Testis (tissue), 3 donors: ENCODE results near the gene RPL29. TPM values are rescaled to one million over a fixed set of nuclear protein-coding genes. Genes with fewer than 3 reads are reported as not detected.
A peak's percentile ranks its signal among the peaks of the same experiment; 100 is the strongest.

Experiments used
- DNase-seq: peaks from one replicate; pipeline ENCODE4 v3.0.0-alpha.2; 2019
- H3K27ac ChIP-seq, 2 donors: fragments of 200-600 bp; sonication (generic); one replicate each; pipeline ENCODE4 v1.5.1; 2019
- H3K27me3 ChIP-seq: fragments of 200-600 bp; sonication (generic); one replicate; pipeline ENCODE4 v1.5.1; 2019
- H3K36me3 ChIP-seq: fragments of 200-600 bp; sonication (generic); one replicate; pipeline ENCODE4 v1.5.1; 2017; ENCODE audit warnings: low read depth; ENCODE audit errors: missing control alignments
- H3K4me1 ChIP-seq: fragments of 200-600 bp; sonication (generic); one replicate; pipeline ENCODE4 v1.5.1; 2019
- H3K4me3 ChIP-seq, 2 donors: fragments of 200-600 bp; sonication (generic); one replicate each; pipeline ENCODE4 v1.5.1; 2017 to 2019
- H3K9me3 ChIP-seq: fragments of 200-600 bp; sonication (generic); one replicate; pipeline ENCODE4 v1.5.1; 2017
- CTCF ChIP-seq, 3 experiments: fragments of 450-650 bp in 2 of 3; fragments of 200-600 bp in 1 of 3; sonication (generic) in 1 of 3; IDR thresholded peaks; one replicate each; pipeline ENCODE4 v1.5.1; 2016 to 2019; ENCODE audit warnings: antibody characterized with exemption in 3 of 3, mild to moderate bottlenecking in 2 of 3, moderate library complexity in 1 of 3
- POLR2A ChIP-seq: fragments of 450-650 bp; IDR thresholded peaks from one replicate; pipeline ENCODE4 v1.6.1; 2017; ENCODE audit warnings: antibody characterized with exemption, mild to moderate bottlenecking, moderate library complexity
- WGBS, 2 donors: methylation state at CpG; one replicate each; pipeline ENCODE4 v1.1.5; 2018; 5-methylcytosine and 5-hydroxymethylcytosine counted together
- intact Hi-C: fragments of 100-400 bp; cut with DNase I; formaldehyde crosslinking; loops from one replicate; pipeline ENCODE4 v1.15.1; 2023; ENCODE audit warnings: low total_unique reads
- polyA plus RNA-seq: library from polyadenylated mRNA; stranded (reverse); fragments of 350-450 nt; fragmentation: Illumina TruSeq; extraction: RNeasy Lipid Tissue Mini Kit (QIAGEN cat#74804); gene quantifications from one replicate; pipeline ENCODE4 v1.2.3, GENCODE V29; 2014; ENCODE audit warnings: low read depth, low replicate concordance; ENCODE audit not compliant: insufficient read depth
- total RNA-seq, 2 donors: library from RNA; depleted of rRNA; stranded (reverse); fragments of >200 nt; gene quantifications; one replicate each; pipeline ENCODE4 v1.2.3, GENCODE V29; 2016

RPL29 gene
- total and polyA plus RNA-seq, 3 donors from 2014 or later: 491 to 999 (median 965) TPM

GRCh38 chr3:52005571-52005986 is 9.9 kb upstream of the RPL29 start:
- Histone ChIP-seq H3K4me1 (peaks cover 39% of the 10 kb centered on the region), H3K27me3 (no peaks in the 10 kb centered on the region), H3K4me3 (no peak overlapping the region), H3K36me3 (no peaks in the 10 kb centered on the region), H3K9me3 (no peaks in the 10 kb centered on the region), H3K27ac (peak overlapping the region; percentile 10 to 24)
- 6 to 23% methylated on average over 8 to 15 of the region's 15 CpGs for WGBS, 2 donors
- DNase-seq: peak; percentile 90
- intact Hi-C loops: loop anchor here (10.0 kb wide), 1 partner anchor 49 kb away; the partner anchor contains the start of gene DUSP7
- no peak for TF ChIP-seq POLR2A
- TF ChIP-seq CTCF (IDR thresholded peaks at IDR 0.05): peak in 1 of 3 experiments; percentile 6

- Histone ChIP-seq H3K27me3 (no peaks in the 10 kb centered on the region), H3K4me1 (peaks cover 39% of the 10 kb centered on the region), H3K9me3 (no peaks in the 10 kb centered on the region), H3K36me3 (no peaks in the 10 kb centered on the region), H3K4me3 (no peak overlapping the region), H3K27ac (peak overlapping the region; percentile 10 to 24)
- DNase-seq: no peak
- WGBS, 2 donors: 60 to 75% methylated on average over 3 to 4 of the region's 4 CpGs
- TF ChIP-seq CTCF (IDR thresholded peaks at IDR 0.05) (no peak), POLR2A (no peak)
- intact Hi-C loops: loop anchor here (5.0 to 10.0 kb wide), 2 partner anchors 50 to 137 kb away; partner anchors contain the start of gene DUSP7
Observed at GRCh38 chr3:52004906-52005395, 9.3 kb upstream of the RPL29 start.

GRCh38 chr3:52004163-52004787 is 8.6 kb upstream of the RPL29 start:
- Histone ChIP-seq H3K27ac (no peak overlapping the region), H3K36me3 (no peaks in the 10 kb centered on the region), H3K4me3 (no peak overlapping the region), H3K27me3 (no peaks in the 10 kb centered on the region), H3K9me3 (no peaks in the 10 kb centered on the region), H3K4me1 (peaks cover 39% of the 10 kb centered on the region)
- TF ChIP-seq CTCF (IDR thresholded peaks at IDR 0.05): peak; percentile 36 to 51 (median 49)
- TF ChIP-seq POLR2A: no peak
- intact Hi-C loops: loop anchor here (5.0 to 10.0 kb wide), 2 partner anchors 51 to 138 kb away; partner anchors contain the start of gene DUSP7
- 57 to 74% methylated on average over 10 to 16 of the region's 16 CpGs for WGBS, 2 donors
- DNase-seq: peak; percentile 62

GRCh38 chr3:52002748-52003147 is 7.1 kb upstream of the RPL29 start:
- H3K36me3 ChIP-seq: no peaks in the 10 kb centered on the region
- DNase-seq: no peak
- 77% methylated on average over 6 of the region's 6 CpGs for WGBS, 2 donors
- H3K4me1 ChIP-seq: peaks cover 37% of the 10 kb centered on the region
- intact Hi-C loops: loop anchor here (5.0 to 10.0 kb wide), 2 partner anchors 52 to 140 kb away; partner anchors contain the start of gene DUSP7
- no peak overlapping the region for H3K4me3 ChIP-seq
- H3K27me3 ChIP-seq: no peaks in the 10 kb centered on the region
- no peaks in the 10 kb centered on the region for H3K9me3 ChIP-seq
- TF ChIP-seq POLR2A (no peak), CTCF (IDR thresholded peaks at IDR 0.05) (no peak)
- H3K27ac ChIP-seq: no peak overlapping the region
